Measurements from ENCODE around the gene EPM2A. TPM values are rescaled to one million over a fixed set of nuclear protein-coding genes. Genes with fewer than 3 reads are reported as not detected.
"Not testable (repeated sequence)": the region's sequence is repeated elsewhere in the genome, so short reads cannot be mapped to it uniquely, and the experiment has no call there.

EPM2A gene
- total RNA-seq, 1 experiment from 2014 or later: 6.4 TPM

DNA sequence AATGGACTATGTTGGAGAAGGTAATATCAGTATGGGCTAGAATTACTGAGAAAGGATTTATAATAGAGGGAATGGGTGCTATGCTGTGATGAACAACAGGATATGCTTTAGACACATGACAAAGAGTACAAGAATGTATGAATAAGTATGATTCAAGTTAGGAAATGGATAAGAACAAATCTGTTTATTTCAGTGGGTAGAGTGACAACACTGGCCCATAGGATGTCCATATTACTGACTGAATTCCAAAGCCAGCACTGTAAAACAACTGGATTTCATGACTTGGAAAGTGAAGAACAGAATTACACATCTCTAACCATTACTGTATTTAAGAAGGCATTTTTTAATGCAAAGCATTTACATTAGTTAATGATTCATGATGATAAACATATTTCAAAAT is 35.9 kb downstream of the EPM2A start:
- H3K4me2 ChIP-seq (ENCODE audit: low read length): no peak overlapping the region
- no peak overlapping the region for H3K9ac ChIP-seq (ENCODE audit: low read length)
- intact Hi-C loops (cut with micrococcal nuclease): no loop called here
- no peaks in the 10 kb centered on the region for H3K27me3 ChIP-seq (ENCODE audit: insufficient read depth, low read length)
- no peaks in the 10 kb centered on the region for H3K9me2 ChIP-seq (ENCODE audit: insufficient read depth)
- no peaks in the 10 kb centered on the region; the same call in 1 of the 2 replicates for H4K20me1 ChIP-seq (ENCODE audit: insufficient read depth)
- no peaks in the 10 kb centered on the region for H3K9me3 ChIP-seq (ENCODE audit: control insufficient read depth in 1 of 2, insufficient read depth in 1 of 2, low read depth in 1 of 2, low read length in 2 of 2)
- H2AFZ ChIP-seq (ENCODE audit: low read depth, low read length, poor library complexity, severe bottlenecking): no peak overlapping the region
- RAD21 ChIA-PET (ENCODE audit: low non-redundant PET in 1 of 2, low total read pairs in 2 of 2, uncharacterized antibody in 2 of 2, unreplicated experiment in 2 of 2): no interaction called here
- H3K27ac ChIP-seq (ENCODE audit: low read depth, low read length): no peak overlapping the region
- CTCF ChIA-PET: no interaction called here
- POLR2A ChIA-PET: no interaction called here
- H3K79me2 ChIP-seq (ENCODE audit: insufficient read depth, low read length): no peaks in the 10 kb centered on the region
- no peaks in the 10 kb centered on the region for H3K36me3 ChIP-seq (ENCODE audit: control insufficient read depth in 1 of 2, insufficient read depth in 2 of 2, low read length in 2 of 2)
- peaks cover 0 to 5% of the 10 kb centered on the region in 2 experiments; a peak in 1 of 4 replicates for H3K4me1 ChIP-seq (ENCODE audit: control insufficient read depth in 1 of 2, insufficient read depth in 2 of 2, low read length in 2 of 2)
- no peak overlapping the region for H3K4me3 ChIP-seq (replicated peaks in 1 of 2; ENCODE audit: low read depth in 1 of 2, low read length in 2 of 2)
- no peak for TF ChIP-seq YY1 (IDR thresholded peaks at IDR 0.05; ENCODE audit: extremely low read depth, insufficient replicate concordance, low read depth, low read length)
- no peak for TF ChIP-seq ZFX (IDR thresholded peaks at IDR 0.05)
- TF ChIP-seq POLR2A (IDR thresholded peaks at IDR 0.05; ENCODE audit: borderline replicate concordance, extremely low read depth, insufficient read depth, insufficient read length): no peak
- peak; percentile 22 for TF ChIP-seq JUND (IDR thresholded peaks at IDR 0.05)
- 0 out of 2 replicates have a peak, but pooled peaks have one; percentile 14 for TF ChIP-seq CBX3 (IDR thresholded peaks at IDR 0.05; ENCODE audit: low read depth)
- TF ChIP-seq ZBTB33 (IDR thresholded peaks at IDR 0.05; ENCODE audit: extremely low read depth, insufficient replicate concordance, low read length): no peak
- 0 out of 2 replicates have a peak, but pooled peaks have one; percentile 25 for TF ChIP-seq FOSL1 (IDR thresholded peaks at IDR 0.05; ENCODE audit: low read depth)
- TF ChIP-seq, protein P1, sequence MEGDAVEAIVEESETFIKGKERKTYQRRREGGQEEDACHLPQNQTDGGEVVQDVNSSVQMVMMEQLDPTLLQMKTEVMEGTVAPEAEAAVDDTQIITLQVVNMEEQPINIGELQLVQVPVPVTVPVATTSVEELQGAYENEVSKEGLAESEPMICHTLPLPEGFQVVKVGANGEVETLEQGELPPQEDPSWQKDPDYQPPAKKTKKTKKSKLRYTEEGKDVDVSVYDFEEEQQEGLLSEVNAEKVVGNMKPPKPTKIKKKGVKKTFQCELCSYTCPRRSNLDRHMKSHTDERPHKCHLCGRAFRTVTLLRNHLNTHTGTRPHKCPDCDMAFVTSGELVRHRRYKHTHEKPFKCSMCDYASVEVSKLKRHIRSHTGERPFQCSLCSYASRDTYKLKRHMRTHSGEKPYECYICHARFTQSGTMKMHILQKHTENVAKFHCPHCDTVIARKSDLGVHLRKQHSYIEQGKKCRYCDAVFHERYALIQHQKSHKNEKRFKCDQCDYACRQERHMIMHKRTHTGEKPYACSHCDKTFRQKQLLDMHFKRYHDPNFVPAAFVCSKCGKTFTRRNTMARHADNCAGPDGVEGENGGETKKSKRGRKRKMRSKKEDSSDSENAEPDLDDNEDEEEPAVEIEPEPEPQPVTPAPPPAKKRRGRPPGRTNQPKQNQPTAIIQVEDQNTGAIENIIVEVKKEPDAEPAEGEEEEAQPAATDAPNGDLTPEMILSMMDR (IDR thresholded peaks at IDR 0.05 in 2 of 3, conservative IDR thresholded peaks at IDR 0.05 in 1 of 3; ENCODE audit: borderline replicate concordance in 1 of 3, insufficient read depth in 1 of 3, low read depth in 2 of 3, low read length in 2 of 3): no peak
- no TSS peak for BruUV-seq (replicated peaks)
- DNase-seq (ENCODE audit: low read depth, low spot score) (no peak), ATAC-seq (no peak)

DNA sequence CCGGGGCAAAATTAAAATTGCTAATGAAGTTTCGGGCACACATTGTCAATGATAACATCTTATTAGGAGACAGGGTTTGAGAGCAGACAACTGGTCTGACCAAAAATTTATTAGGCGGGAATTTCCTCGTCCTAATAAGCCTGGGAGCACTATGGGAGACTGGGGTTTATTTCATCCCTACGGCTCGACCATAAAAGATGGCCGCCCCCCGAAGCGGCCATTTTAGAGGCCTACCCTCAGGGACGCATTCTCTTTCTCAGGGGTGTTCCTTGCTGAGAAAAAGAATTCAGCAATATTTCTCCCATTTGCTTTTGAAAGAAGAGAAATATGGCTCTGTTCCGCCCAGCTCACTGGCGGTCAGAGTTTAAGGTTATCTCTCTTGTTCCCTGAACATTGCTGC is 37.9 kb downstream of the EPM2A start:
- H3K9me3 ChIP-seq (ENCODE audit: control insufficient read depth in 1 of 2, insufficient read depth in 1 of 2, low read depth in 1 of 2, low read length in 2 of 2); H3K4me3 ChIP-seq (replicated peaks in 1 of 2; ENCODE audit: low read depth in 1 of 2, low read length in 2 of 2); RAD21 ChIA-PET (ENCODE audit: low non-redundant PET in 1 of 2, low total read pairs in 2 of 2, uncharacterized antibody in 2 of 2, unreplicated experiment in 2 of 2); H3K27me3 ChIP-seq (ENCODE audit: insufficient read depth, low read length); H3K79me2 ChIP-seq (ENCODE audit: insufficient read depth, low read length); H3K27ac ChIP-seq (ENCODE audit: low read depth, low read length); H3K9ac ChIP-seq (ENCODE audit: low read length); H3K4me1 ChIP-seq (ENCODE audit: control insufficient read depth in 1 of 2, insufficient read depth in 2 of 2, low read length in 2 of 2); BruUV-seq (replicated peaks); H3K9me2 ChIP-seq (ENCODE audit: insufficient read depth); ATAC-seq; H3K36me3 ChIP-seq (ENCODE audit: control insufficient read depth in 1 of 2, insufficient read depth in 2 of 2, low read length in 2 of 2); H2AFZ ChIP-seq (ENCODE audit: low read depth, low read length, poor library complexity, severe bottlenecking); POLR2A ChIA-PET; H4K20me1 ChIP-seq (ENCODE audit: insufficient read depth); CTCF ChIA-PET; intact Hi-C loops (cut with micrococcal nuclease); H3K4me2 ChIP-seq (ENCODE audit: low read length); DNase-seq (ENCODE audit: low read depth, low spot score): not testable (repeated sequence)
